K562 (cell line): ENCODE data around the gene YBX3. TPM values are rescaled to one million over a fixed set of nuclear protein-coding genes. Genes with fewer than 3 reads are reported as not detected.

Experiments used
- BRD4 ChIP-seq: fragments of 200-600 bp; sonication (generic); IDR thresholded peaks from 2 replicates; pipeline ENCODE4 v1.6.1; 2017; ENCODE audit warnings: inconsistent platforms
- BRF2 ChIP-seq: IDR thresholded peaks from 3 replicates; pipeline ENCODE4 v1.6.1; 2011; ENCODE audit warnings: borderline replicate concordance, mild to moderate bottlenecking; ENCODE audit not compliant: insufficient read length, insufficient read depth
- COPS2 ChIP-seq: fragments of 450-650 bp; conservative IDR thresholded peaks from 2 replicates; pipeline ENCODE4 v1.6.1; 2016; ENCODE audit warnings: mild to moderate bottlenecking, moderate library complexity
- E2F6 ChIP-seq, 2 experiments: IDR thresholded peaks; 2 replicates each; pipeline ENCODE4 v1.6.1; 2011; ENCODE audit warnings: borderline replicate concordance in 1 of 2, control low read depth in 1 of 2, low read depth in 1 of 2, low read length in 1 of 2, mild to moderate bottlenecking in 1 of 2, mixed read lengths in 1 of 2, moderate library complexity in 1 of 2; ENCODE audit not compliant: insufficient read depth in 1 of 2, insufficient read length in 1 of 2, poor library complexity in 1 of 2, severe bottlenecking in 1 of 2; ENCODE audit errors: extremely low read depth in 1 of 2
- IFI16 ChIP-seq: fragments of 250-450 bp; sonication (Bioruptor Pico); IDR thresholded peaks from 2 replicates; pipeline ENCODE4 v2.1.2; 2022; ENCODE audit warnings: mild to moderate bottlenecking, inconsistent platforms
- PHF8 ChIP-seq: fragments of 200-600 bp; sonication (generic); IDR thresholded peaks from 2 replicates; pipeline ENCODE4 v1.6.1; 2012; ENCODE audit warnings: mixed run types, mild to moderate bottlenecking, inconsistent platforms, low read length, moderate library complexity, borderline replicate concordance
- POLR2AphosphoS5 ChIP-seq: IDR thresholded peaks from 2 replicates; pipeline ENCODE4 v1.6.1; 2011; ENCODE audit warnings: mild to moderate bottlenecking, low read depth, low read length, moderate library complexity; ENCODE audit not compliant: control insufficient read depth, insufficient read depth
- POLR2G ChIP-seq: fragments of 200-400 bp; formaldehyde crosslinking; IDR thresholded peaks from 2 replicates; pipeline ENCODE4 v1.6.1; 2017; ENCODE audit warnings: low read depth, mild to moderate bottlenecking, antibody characterized with exemption, low read length, moderate library complexity
- RBFOX2 ChIP-seq: fragments of 200-400 bp; formaldehyde crosslinking; IDR thresholded peaks from 2 replicates; pipeline ENCODE4 v1.6.1; 2017; ENCODE audit warnings: low read depth, mild to moderate bottlenecking, low read length, moderate library complexity
- TAF9B ChIP-seq: fragments of 450-650 bp; IDR thresholded peaks from 2 replicates; pipeline ENCODE4 v1.6.1; 2018; ENCODE audit warnings: mild to moderate bottlenecking; ENCODE audit not compliant: partially characterized antibody
- ZFP91 ChIP-seq: sonication (generic); formaldehyde crosslinking; IDR thresholded peaks from 2 replicates; pipeline ENCODE4 v1.8.0; 2022; ENCODE audit warnings: mild to moderate bottlenecking, missing genetic modification reagents
- polyA plus RNA-seq, 8 experiments: library from polyadenylated mRNA; depleted of rRNA in 4 of 8; stranded (reverse) in 5 of 8; unstranded in 3 of 8; fragments of >200 nt; fragmentation: Nextera tagmentation in 2 of 8; fragmentation: Illumina TruSeq in 1 of 8; extraction: Ambion mirVana in 2 of 8; extraction: Trizol in 1 of 8; gene quantifications; 2 replicates each; pipeline versions ENCODE4 v1.2.1 to v1.2.3, GENCODE V29; 2011 to 2014; ENCODE audit warnings: inconsistent platforms in 1 of 8, missing spikeins in 1 of 8
- total RNA-seq, 7 experiments: library from RNA; depleted of rRNA in 6 of 7; stranded (reverse); fragments of >200 nt in 6 of 7; fragmentation: Illumina TruSeq in 2 of 7; extraction: Trizol in 2 of 7; gene quantifications; 2 replicates each; pipeline versions ENCODE4 v1.2.1 to v1.2.3, GENCODE V29; 2011 to 2021; ENCODE audit warnings: low replicate concordance in 1 of 7
- TF ChIP-seq, protein P1 (sequence below): fragments of 250-450 bp; sonication (Bioruptor Pico); IDR thresholded peaks from 2 replicates; pipeline ENCODE4 v1.4.0; 2020; ENCODE audit warnings: mild to moderate bottlenecking, moderate library complexity, borderline replicate concordance
- TF ChIP-seq, protein P2 (sequence below): fragments of 200-800 bp; sonication (Bioruptor generic); IDR thresholded peaks from 2 replicates; pipeline ENCODE4 v1.6.1; 2016; ENCODE audit warnings: missing genetic modification characterization, missing compliant biosample characterization

YBX3 gene
- total and polyA plus RNA-seq, 9 of the 15 experiments (the other 6 are each of a cell fraction or from before 2014, with no cell fraction given): 47.0 to 239 (median 81.5) TPM

DNA sequence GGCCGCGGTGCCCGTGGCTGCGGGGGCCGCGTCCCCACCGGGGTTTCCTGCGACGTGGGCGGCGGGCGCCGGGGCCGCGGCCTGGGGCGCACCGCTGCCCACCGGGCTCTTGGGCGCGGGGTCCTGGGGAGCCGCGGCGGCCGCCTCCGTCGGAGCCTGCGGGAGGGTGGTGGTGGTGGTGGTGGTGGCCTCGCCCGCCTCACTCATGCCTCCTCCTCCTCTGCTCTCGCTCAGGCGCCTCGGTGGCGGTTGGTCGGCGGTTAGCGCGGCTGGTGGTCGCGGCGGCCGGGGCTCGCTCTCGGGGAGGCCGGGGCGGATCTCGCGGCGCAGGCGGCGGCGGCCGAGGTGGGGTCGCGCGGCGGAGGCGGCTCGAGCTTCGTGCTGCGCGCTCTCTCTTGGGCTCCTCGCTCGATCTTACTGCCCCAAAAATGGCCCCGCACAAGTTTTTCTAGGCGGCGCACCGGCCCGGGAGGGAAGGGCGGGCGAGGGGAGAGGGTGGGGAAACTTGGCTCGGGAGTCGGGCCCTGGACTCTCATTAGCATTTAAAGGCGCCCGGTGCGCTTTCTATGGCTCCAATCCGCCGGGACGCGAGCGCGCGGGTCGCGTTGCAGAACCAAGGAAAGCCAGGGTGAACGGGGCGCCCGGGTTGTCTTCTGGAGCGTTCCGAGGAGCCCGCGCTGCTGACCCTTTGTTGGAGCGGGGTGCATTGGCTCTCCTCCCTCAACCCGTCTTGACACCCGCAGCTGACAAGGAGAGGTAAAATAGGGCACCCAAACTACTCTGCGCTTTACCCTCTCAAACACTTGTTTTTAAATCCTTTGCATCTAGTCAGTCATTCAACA lies at the start of gene YBX3 (continued):
- peak in 1 of 2 experiments; percentile 23 for TF ChIP-seq E2F6 (IDR thresholded peaks at IDR 0.05; ENCODE audit: borderline replicate concordance in 1 of 2, extremely low read depth in 1 of 2, insufficient read depth in 1 of 2, insufficient read length in 1 of 2, low read depth in 1 of 2, low read length in 1 of 2, poor library complexity in 1 of 2, severe bottlenecking in 1 of 2)
- no peak for TF ChIP-seq TAF9B
- TF ChIP-seq, protein P1, sequence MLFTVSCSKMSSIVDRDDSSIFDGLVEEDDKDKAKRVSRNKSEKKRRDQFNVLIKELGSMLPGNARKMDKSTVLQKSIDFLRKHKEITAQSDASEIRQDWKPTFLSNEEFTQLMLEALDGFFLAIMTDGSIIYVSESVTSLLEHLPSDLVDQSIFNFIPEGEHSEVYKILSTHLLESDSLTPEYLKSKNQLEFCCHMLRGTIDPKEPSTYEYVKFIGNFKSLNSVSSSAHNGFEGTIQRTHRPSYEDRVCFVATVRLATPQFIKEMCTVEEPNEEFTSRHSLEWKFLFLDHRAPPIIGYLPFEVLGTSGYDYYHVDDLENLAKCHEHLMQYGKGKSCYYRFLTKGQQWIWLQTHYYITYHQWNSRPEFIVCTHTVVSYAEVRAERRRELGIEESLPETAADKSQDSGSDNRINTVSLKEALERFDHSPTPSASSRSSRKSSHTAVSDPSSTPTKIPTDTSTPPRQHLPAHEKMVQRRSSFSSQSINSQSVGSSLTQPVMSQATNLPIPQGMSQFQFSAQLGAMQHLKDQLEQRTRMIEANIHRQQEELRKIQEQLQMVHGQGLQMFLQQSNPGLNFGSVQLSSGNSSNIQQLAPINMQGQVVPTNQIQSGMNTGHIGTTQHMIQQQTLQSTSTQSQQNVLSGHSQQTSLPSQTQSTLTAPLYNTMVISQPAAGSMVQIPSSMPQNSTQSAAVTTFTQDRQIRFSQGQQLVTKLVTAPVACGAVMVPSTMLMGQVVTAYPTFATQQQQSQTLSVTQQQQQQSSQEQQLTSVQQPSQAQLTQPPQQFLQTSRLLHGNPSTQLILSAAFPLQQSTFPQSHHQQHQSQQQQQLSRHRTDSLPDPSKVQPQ (CRISPR knock-in tag): no peak
- TF ChIP-seq PHF8: peak; percentile 64; the same call in 1 of the 2 replicates
- peak; percentile 86 for TF ChIP-seq POLR2G
- TF ChIP-seq IFI16 (CRISPR knock-in tag): no peak
- TF ChIP-seq, protein P2, sequence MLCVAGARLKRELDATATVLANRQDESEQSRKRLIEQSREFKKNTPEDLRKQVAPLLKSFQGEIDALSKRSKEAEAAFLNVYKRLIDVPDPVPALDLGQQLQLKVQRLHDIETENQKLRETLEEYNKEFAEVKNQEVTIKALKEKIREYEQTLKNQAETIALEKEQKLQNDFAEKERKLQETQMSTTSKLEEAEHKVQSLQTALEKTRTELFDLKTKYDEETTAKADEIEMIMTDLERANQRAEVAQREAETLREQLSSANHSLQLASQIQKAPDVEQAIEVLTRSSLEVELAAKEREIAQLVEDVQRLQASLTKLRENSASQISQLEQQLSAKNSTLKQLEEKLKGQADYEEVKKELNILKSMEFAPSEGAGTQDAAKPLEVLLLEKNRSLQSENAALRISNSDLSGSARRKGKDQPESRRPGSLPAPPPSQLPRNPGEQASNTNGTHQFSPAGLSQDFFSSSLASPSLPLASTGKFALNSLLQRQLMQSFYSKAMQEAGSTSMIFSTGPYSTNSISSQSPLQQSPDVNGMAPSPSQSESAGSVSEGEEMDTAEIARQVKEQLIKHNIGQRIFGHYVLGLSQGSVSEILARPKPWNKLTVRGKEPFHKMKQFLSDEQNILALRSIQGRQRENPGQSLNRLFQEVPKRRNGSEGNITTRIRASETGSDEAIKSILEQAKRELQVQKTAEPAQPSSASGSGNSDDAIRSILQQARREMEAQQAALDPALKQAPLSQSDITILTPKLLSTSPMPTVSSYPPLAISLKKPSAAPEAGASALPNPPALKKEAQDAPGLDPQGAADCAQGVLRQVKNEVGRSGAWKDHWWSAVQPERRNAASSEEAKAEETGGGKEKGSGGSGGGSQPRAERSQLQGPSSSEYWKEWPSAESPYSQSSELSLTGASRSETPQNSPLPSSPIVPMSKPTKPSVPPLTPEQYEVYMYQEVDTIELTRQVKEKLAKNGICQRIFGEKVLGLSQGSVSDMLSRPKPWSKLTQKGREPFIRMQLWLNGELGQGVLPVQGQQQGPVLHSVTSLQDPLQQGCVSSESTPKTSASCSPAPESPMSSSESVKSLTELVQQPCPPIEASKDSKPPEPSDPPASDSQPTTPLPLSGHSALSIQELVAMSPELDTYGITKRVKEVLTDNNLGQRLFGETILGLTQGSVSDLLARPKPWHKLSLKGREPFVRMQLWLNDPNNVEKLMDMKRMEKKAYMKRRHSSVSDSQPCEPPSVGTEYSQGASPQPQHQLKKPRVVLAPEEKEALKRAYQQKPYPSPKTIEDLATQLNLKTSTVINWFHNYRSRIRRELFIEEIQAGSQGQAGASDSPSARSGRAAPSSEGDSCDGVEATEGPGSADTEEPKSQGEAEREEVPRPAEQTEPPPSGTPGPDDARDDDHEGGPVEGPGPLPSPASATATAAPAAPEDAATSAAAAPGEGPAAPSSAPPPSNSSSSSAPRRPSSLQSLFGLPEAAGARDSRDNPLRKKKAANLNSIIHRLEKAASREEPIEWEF: no peak
- TF ChIP-seq BRD4: no peak
- TF ChIP-seq ZFP91 (CRISPR knock-in tag): peak; percentile 87
- peak; percentile 32; the same call in 1 of the 2 replicates for TF ChIP-seq POLR2AphosphoS5
- TF ChIP-seq COPS2: no peak
- peak; percentile 87 for TF ChIP-seq RBFOX2
- no peak for TF ChIP-seq BRF2
